ENCODE data around the gene STXBP3. TPM values are rescaled to one million over a fixed set of nuclear protein-coding genes. Genes with fewer than 3 reads are reported as not detected.

STXBP3 gene
- polyA plus RNA-seq, 1 of the 3 experiments (the other 2 are of a cell fraction), result 12.6 TPM

GRCh38 chr1:108722292-108722691, 24.2 kb upstream of the STXBP3 start:
- CTCF ChIA-PET, result interaction anchor here (0.8 kb wide), 1 partner anchor 176 kb away, joined by 3 read pairs; no protein-coding TSS in a partner anchor
- TF ChIP-seq TEAD4 (IDR thresholded peaks at IDR 0.05; ENCODE audit: borderline replicate concordance, insufficient read depth) (no peak), FOSL2 (IDR thresholded peaks at IDR 0.05; ENCODE audit: borderline replicate concordance, low read depth) (no peak)
- no peaks in the 10 kb centered on the region for H3K9me2 ChIP-seq
- no peaks in the 10 kb centered on the region for H3K27me3 ChIP-seq (ENCODE audit: insufficient read depth)
- no peak overlapping the region for H2AFZ ChIP-seq (ENCODE audit: low read depth)
- no peak overlapping the region for H3K4me3 ChIP-seq (ENCODE audit: low read depth in 2 of 2, low read length in 1 of 2)
- POLR2A ChIA-PET, result no interaction called here
- peaks cover 0 to 19% of the 10 kb centered on the region in 2 experiments; a peak in 1 of 4 replicates for H3K4me1 ChIP-seq (ENCODE audit: control insufficient read depth in 1 of 2, insufficient read depth in 2 of 2, low read depth in 1 of 2, low read length in 1 of 2)
- no peak overlapping the region for H3K9ac ChIP-seq
- no peaks in the 10 kb centered on the region for H3K9me3 ChIP-seq
- whole genome bisulfite sequencing (ENCODE audit: low lambda C conversion rate), result 96% methylated on average over 5 of the region's 6 CpGs
- H3K36me3 ChIP-seq (replicated peaks in 1 of 2; ENCODE audit: control insufficient read depth in 1 of 2, insufficient read depth in 2 of 2, low read length in 1 of 2), result no peaks in the 10 kb centered on the region
- H3F3A ChIP-seq (replicated peaks; ENCODE audit: insufficient read depth), result peaks cover 15% of the 10 kb centered on the region
- DNase-seq, result no peak
- H3K79me2 ChIP-seq (ENCODE audit: insufficient read depth), result no peaks in the 10 kb centered on the region
- H3K27ac ChIP-seq (ENCODE audit: low read depth in 2 of 2, low read length in 1 of 2), result no peak overlapping the region
- no peak overlapping the region for H3K4me2 ChIP-seq
- no peaks in the 10 kb centered on the region for H4K20me1 ChIP-seq (ENCODE audit: insufficient read depth)

- no peak overlapping the region for H3K4me3 ChIP-seq (ENCODE audit: low read depth in 2 of 2, low read length in 1 of 2)
- ChIA-PET CTCF (no interaction called here), POLR2A (no interaction called here)
- no peak overlapping the region for H3K27ac ChIP-seq (ENCODE audit: low read depth in 2 of 2, low read length in 1 of 2)
- no peak for DNase-seq
- H3K36me3 ChIP-seq (replicated peaks in 1 of 2; ENCODE audit: control insufficient read depth in 1 of 2, insufficient read depth in 2 of 2, low read length in 1 of 2), result no peaks in the 10 kb centered on the region
- no peak overlapping the region for H2AFZ ChIP-seq (ENCODE audit: low read depth)
- H3K9me3 ChIP-seq, result no peaks in the 10 kb centered on the region
- H3F3A ChIP-seq (replicated peaks; ENCODE audit: insufficient read depth), result no peaks in the 10 kb centered on the region
- no peaks in the 10 kb centered on the region for H3K79me2 ChIP-seq (ENCODE audit: insufficient read depth)
- TF ChIP-seq IRF3 (IDR thresholded peaks at IDR 0.05; ENCODE audit: low read depth, low read length) (no peak), ELF1 (IDR thresholded peaks at IDR 0.05) (no peak), FOXJ3 (CRISPR knock-in tag; IDR thresholded peaks at IDR 0.05) (no peak), YY1 (IDR thresholded peaks at IDR 0.05; ENCODE audit: low read depth) (no peak), RCOR1 (IDR thresholded peaks at IDR 0.05; ENCODE audit: low read length) (no peak), FOXM1 (IDR thresholded peaks at IDR 0.05; ENCODE audit: low read depth) (no peak), NFIC (IDR thresholded peaks at IDR 0.05; ENCODE audit: borderline replicate concordance) (no peak), SMC3 (IDR thresholded peaks at IDR 0.05; ENCODE audit: low read depth, low read length) (no peak), FOSL2 (IDR thresholded peaks at IDR 0.05; ENCODE audit: borderline replicate concordance, low read depth) (no peak), JUND (IDR thresholded peaks at IDR 0.05) (no peak)
- TF ChIP-seq, protein P1, sequence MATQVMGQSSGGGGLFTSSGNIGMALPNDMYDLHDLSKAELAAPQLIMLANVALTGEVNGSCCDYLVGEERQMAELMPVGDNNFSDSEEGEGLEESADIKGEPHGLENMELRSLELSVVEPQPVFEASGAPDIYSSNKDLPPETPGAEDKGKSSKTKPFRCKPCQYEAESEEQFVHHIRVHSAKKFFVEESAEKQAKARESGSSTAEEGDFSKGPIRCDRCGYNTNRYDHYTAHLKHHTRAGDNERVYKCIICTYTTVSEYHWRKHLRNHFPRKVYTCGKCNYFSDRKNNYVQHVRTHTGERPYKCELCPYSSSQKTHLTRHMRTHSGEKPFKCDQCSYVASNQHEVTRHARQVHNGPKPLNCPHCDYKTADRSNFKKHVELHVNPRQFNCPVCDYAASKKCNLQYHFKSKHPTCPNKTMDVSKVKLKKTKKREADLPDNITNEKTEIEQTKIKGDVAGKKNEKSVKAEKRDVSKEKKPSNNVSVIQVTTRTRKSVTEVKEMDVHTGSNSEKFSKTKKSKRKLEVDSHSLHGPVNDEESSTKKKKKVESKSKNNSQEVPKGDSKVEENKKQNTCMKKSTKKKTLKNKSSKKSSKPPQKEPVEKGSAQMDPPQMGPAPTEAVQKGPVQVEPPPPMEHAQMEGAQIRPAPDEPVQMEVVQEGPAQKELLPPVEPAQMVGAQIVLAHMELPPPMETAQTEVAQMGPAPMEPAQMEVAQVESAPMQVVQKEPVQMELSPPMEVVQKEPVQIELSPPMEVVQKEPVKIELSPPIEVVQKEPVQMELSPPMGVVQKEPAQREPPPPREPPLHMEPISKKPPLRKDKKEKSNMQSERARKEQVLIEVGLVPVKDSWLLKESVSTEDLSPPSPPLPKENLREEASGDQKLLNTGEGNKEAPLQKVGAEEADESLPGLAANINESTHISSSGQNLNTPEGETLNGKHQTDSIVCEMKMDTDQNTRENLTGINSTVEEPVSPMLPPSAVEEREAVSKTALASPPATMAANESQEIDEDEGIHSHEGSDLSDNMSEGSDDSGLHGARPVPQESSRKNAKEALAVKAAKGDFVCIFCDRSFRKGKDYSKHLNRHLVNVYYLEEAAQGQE (IDR thresholded peaks at IDR 0.05; ENCODE audit: low read depth, low read length), result no peak
- TF ChIP-seq, protein P2, sequence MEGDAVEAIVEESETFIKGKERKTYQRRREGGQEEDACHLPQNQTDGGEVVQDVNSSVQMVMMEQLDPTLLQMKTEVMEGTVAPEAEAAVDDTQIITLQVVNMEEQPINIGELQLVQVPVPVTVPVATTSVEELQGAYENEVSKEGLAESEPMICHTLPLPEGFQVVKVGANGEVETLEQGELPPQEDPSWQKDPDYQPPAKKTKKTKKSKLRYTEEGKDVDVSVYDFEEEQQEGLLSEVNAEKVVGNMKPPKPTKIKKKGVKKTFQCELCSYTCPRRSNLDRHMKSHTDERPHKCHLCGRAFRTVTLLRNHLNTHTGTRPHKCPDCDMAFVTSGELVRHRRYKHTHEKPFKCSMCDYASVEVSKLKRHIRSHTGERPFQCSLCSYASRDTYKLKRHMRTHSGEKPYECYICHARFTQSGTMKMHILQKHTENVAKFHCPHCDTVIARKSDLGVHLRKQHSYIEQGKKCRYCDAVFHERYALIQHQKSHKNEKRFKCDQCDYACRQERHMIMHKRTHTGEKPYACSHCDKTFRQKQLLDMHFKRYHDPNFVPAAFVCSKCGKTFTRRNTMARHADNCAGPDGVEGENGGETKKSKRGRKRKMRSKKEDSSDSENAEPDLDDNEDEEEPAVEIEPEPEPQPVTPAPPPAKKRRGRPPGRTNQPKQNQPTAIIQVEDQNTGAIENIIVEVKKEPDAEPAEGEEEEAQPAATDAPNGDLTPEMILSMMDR (IDR thresholded peaks at IDR 0.05), result no peak
- TF ChIP-seq, protein P3, sequence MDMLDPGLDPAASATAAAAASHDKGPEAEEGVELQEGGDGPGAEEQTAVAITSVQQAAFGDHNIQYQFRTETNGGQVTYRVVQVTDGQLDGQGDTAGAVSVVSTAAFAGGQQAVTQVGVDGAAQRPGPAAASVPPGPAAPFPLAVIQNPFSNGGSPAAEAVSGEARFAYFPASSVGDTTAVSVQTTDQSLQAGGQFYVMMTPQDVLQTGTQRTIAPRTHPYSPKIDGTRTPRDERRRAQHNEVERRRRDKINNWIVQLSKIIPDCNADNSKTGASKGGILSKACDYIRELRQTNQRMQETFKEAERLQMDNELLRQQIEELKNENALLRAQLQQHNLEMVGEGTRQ (IDR thresholded peaks at IDR 0.05; ENCODE audit: borderline replicate concordance, low read depth, low read length), result no peak
- no peaks in the 10 kb centered on the region for H3K27me3 ChIP-seq (ENCODE audit: insufficient read depth)
- H3K9me2 ChIP-seq, result no peaks in the 10 kb centered on the region
- WGBS (ENCODE audit: low lambda C conversion rate), result 44% methylated on average over 1 of the region's 1 CpG
- H3K4me1 ChIP-seq (ENCODE audit: control insufficient read depth in 1 of 2, insufficient read depth in 2 of 2, low read depth in 1 of 2, low read length in 1 of 2), result peaks cover 2 to 3% of the 10 kb centered on the region in 2 experiments; a peak in 2 of 4 replicates
- H3K4me2 ChIP-seq, result no peak overlapping the region
- no peak overlapping the region for H3K9ac ChIP-seq
- H4K20me1 ChIP-seq (ENCODE audit: insufficient read depth), result no peaks in the 10 kb centered on the region
These were observed 20.6 kb upstream of the STXBP3 start for GRCh38 chr1:108725906-108726305.
